Measurements from ENCODE around the gene SCMH1.

DNA sequence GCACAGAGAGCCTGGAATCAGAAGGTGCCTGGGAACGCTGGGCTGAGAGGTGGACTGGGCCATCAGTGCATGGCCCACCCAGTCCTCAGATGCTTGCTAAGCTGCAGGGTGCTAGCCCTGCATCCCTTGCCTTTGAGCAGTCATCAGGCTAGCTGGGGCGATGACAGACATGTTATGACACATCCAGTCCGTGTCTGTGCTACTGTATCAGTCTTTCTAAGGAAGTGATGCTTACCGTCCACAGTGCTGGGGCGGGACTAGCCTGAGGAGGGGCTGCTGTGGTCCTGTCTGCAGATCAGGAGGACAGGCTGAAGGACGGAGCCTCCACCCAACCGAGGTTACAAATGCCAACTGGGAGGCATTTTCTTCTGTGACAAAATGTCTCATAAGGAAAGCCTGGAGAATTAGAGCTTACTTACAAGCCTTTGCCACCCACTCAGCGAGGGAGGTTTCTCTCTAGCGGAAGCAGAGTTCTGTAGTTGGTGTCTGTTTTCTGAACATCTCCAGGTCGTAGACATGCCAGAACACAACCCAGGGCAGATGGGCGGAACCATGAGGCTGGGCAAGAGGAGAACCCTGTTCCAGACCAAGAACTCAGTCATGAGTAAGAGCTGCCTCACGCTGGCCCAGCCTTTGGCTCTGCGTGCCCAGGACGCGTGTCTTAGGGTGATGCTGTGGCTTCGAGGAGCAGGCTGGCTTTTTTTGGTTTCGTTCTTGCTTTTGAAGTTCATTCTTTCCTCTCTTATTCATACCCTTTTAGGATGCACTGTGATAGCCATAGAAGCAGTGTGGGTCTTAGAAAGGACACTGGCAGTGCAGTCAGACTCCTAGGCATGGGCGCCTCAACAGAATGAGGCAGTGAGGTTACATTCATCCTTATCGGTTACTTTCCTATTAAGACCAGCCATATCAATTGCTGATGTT, 234.9 kb downstream of the SCMH1 start:
- TF ChIP-seq, protein P1, sequence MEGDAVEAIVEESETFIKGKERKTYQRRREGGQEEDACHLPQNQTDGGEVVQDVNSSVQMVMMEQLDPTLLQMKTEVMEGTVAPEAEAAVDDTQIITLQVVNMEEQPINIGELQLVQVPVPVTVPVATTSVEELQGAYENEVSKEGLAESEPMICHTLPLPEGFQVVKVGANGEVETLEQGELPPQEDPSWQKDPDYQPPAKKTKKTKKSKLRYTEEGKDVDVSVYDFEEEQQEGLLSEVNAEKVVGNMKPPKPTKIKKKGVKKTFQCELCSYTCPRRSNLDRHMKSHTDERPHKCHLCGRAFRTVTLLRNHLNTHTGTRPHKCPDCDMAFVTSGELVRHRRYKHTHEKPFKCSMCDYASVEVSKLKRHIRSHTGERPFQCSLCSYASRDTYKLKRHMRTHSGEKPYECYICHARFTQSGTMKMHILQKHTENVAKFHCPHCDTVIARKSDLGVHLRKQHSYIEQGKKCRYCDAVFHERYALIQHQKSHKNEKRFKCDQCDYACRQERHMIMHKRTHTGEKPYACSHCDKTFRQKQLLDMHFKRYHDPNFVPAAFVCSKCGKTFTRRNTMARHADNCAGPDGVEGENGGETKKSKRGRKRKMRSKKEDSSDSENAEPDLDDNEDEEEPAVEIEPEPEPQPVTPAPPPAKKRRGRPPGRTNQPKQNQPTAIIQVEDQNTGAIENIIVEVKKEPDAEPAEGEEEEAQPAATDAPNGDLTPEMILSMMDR (tag by site-specific recombination; IDR thresholded peaks at IDR 0.05) = no peak
- TF ChIP-seq, protein P2, sequence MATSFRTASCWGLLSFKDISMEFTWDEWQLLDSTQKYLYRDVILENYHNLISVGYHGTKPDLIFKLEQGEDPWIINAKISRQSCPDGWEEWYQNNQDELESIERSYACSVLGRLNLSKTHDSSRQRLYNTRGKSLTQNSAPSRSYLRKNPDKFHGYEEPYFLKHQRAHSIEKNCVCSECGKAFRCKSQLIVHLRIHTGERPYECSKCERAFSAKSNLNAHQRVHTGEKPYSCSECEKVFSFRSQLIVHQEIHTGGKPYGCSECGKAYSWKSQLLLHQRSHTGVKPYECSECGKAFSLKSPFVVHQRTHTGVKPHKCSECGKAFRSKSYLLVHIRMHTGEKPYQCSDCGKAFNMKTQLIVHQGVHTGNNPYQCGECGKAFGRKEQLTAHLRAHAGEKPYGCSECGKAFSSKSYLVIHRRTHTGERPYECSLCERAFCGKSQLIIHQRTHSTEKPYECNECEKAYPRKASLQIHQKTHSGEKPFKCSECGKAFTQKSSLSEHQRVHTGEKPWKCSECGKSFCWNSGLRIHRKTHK (tag by site-specific recombination; IDR thresholded peaks at IDR 0.05) = no peak
- TF ChIP-seq ZNF138 (tag by site-specific recombination; IDR thresholded peaks at IDR 0.05; ENCODE audit: borderline replicate concordance) (no peak), ZNF544 (tag by site-specific recombination; IDR thresholded peaks at IDR 0.05) (no peak), ZNF248 (tag by site-specific recombination; IDR thresholded peaks at IDR 0.05) (no peak), ZBTB7A (tag by site-specific recombination; IDR thresholded peaks at IDR 0.05; ENCODE audit: low read depth) (no peak), ZNF10 (tag by site-specific recombination; IDR thresholded peaks at IDR 0.05) (no peak), ZNF521 (tag by site-specific recombination; IDR thresholded peaks at IDR 0.05) (no peak)
- TF ChIP-seq, protein P3, sequence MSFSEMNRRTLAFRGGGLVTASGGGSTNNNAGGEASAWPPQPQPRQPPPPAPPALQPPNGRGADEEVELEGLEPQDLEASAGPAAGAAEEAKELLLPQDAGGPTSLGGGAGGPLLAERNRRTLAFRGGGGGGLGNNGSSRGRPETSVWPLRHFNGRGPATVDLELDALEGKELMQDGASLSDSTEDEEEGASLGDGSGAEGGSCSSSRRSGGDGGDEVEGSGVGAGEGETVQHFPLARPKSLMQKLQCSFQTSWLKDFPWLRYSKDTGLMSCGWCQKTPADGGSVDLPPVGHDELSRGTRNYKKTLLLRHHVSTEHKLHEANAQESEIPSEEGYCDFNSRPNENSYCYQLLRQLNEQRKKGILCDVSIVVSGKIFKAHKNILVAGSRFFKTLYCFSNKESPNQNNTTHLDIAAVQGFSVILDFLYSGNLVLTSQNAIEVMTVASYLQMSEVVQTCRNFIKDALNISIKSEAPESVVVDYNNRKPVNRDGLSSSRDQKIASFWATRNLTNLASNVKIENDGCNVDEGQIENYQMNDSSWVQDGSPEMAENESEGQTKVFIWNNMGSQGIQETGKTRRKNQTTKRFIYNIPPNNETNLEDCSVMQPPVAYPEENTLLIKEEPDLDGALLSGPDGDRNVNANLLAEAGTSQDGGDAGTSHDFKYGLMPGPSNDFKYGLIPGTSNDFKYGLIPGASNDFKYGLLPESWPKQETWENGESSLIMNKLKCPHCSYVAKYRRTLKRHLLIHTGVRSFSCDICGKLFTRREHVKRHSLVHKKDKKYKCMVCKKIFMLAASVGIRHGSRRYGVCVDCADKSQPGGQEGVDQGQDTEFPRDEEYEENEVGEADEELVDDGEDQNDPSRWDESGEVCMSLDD (tag by site-specific recombination; IDR thresholded peaks at IDR 0.05) = no peak
